Effector memory CD4-positive, alpha-beta T cell (primary cell): ENCODE results near the gene NEDD4L.

Source experiments
- DNase-seq, 3 donors: peaks; one replicate each; pipeline ENCODE4 v3.0.0-alpha.2; 2020
- H3K27ac ChIP-seq: 2 replicates; pipeline ENCODE4 v1.7.0; 2013; ENCODE audit warnings: mild to moderate bottlenecking, low read length, moderate library complexity; ENCODE audit not compliant: insufficient read depth, poor library complexity, severe bottlenecking
- H3K27me3 ChIP-seq: replicated peaks from 2 replicates; pipeline ENCODE4 v1.7.0; 2013; ENCODE audit warnings: mild to moderate bottlenecking, low read length; ENCODE audit not compliant: insufficient read depth, control insufficient read depth, poor library complexity, severe bottlenecking
- H3K36me3 ChIP-seq: 2 replicates; pipeline ENCODE4 v1.7.0; 2013; ENCODE audit warnings: mild to moderate bottlenecking, low read length, moderate library complexity; ENCODE audit not compliant: control insufficient read depth, insufficient read depth
- H3K4me1 ChIP-seq: 2 replicates; pipeline ENCODE4 v1.7.0; 2013; ENCODE audit warnings: low read length, mild to moderate bottlenecking; ENCODE audit not compliant: control insufficient read depth, insufficient read depth, poor library complexity, severe bottlenecking
- H3K4me3 ChIP-seq: 2 replicates; pipeline ENCODE4 v1.7.0; 2013; ENCODE audit warnings: low read length, low read depth, mild to moderate bottlenecking; ENCODE audit not compliant: insufficient read depth, poor library complexity, severe bottlenecking
- H3K9me3 ChIP-seq: 2 replicates; pipeline ENCODE4 v1.7.0; 2013; ENCODE audit warnings: mild to moderate bottlenecking, low read length, moderate library complexity; ENCODE audit not compliant: control insufficient read depth

NEDD4L gene

DNA sequence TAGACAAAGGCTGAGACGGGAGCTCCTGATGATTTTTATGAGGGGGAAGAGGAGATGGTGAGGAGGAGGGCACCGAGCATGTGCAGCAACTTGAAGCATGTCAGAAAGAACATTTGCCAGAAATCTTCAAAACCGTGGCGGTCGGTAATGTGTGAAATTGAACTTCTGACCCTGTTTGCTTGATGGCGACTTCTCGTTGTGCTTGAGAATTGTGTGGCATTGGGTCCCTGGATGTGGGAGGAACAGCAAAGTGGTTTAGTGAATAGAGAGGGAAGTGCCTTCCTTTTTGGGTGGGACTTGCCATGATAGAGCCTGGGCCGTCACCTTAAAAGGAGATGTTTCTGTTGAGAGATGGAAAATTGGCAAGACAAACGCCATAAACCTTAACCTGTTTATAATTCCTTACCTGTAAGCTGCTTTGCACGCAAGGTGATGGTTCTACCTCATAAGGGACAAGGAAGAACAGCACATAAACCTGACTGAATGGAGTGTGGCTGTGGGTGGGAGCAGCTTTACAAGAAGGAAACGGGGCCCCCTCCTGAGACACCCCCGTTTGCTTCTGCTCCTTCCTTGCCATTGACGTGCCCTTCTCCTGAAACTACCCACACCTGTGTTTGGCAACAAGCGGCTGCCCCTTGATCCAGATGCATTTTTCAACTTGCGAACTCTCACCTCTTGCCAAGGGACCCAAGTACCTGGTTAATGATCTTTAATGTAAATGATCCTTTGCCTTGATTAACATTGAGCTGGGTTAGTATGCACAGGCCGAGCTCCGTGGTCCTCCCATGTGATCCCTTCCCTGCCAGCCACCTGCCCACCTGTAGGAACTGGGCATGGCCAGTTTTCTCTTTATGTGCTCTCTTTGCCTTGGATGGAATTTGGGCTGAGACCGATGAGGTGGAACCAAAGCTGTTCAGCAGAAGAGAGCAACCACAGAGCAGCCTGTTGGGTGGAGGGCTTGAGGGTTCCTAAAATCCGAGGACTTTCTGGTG, 153.2 kb downstream of the NEDD4L start:
- Histone ChIP-seq H3K27ac (no peak overlapping the region), H3K4me3 (no peak overlapping the region), H3K4me1 (no peaks in the 10 kb centered on the region), H3K36me3 (no peaks in the 10 kb centered on the region), H3K27me3 (no peaks in the 10 kb centered on the region), H3K9me3 (no peaks in the 10 kb centered on the region)
- DNase-seq, result no peak

DNA sequence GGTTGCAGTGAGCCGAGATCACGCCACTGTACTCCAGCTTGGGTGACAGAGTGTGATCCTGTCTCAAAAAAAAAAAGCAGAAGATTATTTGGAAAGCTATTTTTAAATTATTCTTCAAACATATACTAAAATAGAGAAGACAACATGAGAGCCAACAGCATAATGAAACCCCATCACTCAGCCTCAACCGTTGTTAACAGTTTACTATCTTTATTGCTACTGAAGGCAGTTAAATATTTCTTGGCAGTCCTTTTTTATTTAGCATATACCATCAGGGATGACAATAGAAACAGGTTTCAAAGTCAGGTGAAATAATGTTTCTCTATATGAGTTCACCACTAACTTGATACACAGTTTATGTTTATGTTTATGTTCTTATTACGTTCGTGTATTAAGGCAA, 157.2 kb downstream of the NEDD4L start:
- Histone ChIP-seq H3K4me1 (no peaks in the 10 kb centered on the region), H3K36me3 (no peaks in the 10 kb centered on the region), H3K4me3 (no peak overlapping the region), H3K27me3 (no peaks in the 10 kb centered on the region), H3K9me3 (no peaks in the 10 kb centered on the region), H3K27ac (no peak overlapping the region)
- no peak for DNase-seq

DNA sequence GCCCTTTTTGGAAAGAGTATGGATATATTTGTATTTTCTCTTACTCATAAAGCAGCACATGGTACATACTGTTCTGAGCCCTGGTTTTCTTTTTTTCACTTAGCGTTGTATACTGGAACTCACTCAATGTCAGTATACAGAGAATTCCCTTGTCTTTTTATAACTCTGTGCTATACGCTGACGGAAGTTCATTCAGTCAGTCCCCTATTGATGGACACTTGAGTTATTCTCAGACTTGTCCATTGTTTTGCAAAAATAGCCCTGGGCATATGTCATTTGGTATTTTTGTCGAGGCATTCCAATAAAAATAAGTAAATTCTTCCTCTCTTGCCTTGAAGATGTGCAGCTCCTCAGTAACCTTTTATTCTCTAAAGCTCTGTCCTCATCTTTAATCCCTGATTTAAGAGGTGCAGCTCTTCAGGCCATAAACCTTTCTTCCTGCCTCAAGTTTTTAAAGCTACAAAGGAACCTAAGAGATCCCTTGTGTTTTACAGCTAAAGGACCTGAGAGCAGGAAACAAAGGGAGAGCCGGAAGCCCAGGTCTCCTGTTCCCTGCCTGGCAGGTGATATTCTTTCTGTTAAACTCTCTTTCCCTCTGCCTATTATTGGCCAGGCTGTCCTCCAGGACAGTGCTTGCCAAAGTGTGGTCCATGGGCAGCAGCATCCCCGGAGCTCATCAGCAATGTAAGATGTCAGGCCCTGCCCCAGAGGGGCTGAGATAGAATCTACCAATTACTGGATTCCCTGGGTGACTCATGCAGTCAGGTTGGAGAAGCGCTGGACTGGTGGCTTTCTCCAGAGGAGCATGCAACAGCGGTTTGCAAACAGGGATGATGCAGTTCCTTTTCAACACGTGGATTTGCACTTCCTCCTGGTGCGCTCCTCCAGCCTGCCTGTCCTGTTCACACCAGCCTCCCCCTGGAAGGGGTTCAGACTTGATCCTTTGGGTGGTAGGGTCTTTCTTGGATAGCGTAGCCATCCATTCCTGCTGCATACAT, 158.0 kb downstream of the NEDD4L start:
- no peak overlapping the region for H3K4me3 ChIP-seq

DNA sequence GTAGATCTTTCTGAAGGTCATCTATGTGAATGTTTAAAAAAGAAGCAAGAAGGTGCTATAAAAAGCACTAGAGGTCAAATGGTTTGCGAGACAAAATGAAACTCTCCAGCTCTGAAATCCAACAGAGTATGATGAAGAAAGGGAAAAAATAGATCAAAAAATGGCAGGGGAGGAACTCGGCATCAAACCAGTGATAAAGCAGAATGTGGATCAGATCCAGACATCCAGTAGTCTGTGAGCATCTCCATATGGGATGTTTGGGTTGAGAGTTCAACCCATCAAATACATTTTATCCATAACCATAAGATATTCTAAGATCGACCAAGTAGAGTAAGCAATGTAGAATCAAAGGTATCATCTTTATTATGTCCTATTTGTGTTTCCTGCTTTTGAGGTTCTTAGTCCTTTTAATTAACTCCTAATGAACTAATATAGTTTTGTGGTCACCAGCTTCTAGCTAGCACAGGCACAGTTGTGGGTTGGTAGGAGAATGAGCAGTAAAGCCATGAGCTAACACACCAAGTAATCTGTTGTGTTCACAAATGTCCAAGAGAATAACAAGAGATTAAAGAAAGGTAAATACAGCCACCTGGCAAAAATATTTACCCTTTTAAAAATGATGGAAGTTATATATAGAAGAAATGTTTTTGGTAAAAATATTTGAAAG, 160.9 kb downstream of the NEDD4L start:
- no peaks in the 10 kb centered on the region for H3K36me3 ChIP-seq
- no peak overlapping the region for H3K27ac ChIP-seq
- H3K4me3 ChIP-seq, result no peak overlapping the region
- no peaks in the 10 kb centered on the region for H3K27me3 ChIP-seq
- no peak for DNase-seq
- no peaks in the 10 kb centered on the region for H3K4me1 ChIP-seq
- no peaks in the 10 kb centered on the region for H3K9me3 ChIP-seq

More for the DNA sequence above, 158.0 kb downstream of the NEDD4L start:
- Histone ChIP-seq H3K27me3 (no peaks in the 10 kb centered on the region), H3K9me3 (no peaks in the 10 kb centered on the region), H3K27ac (no peak overlapping the region), H3K4me1 (no peaks in the 10 kb centered on the region), H3K36me3 (no peaks in the 10 kb centered on the region)
- DNase-seq, result no peak

- no peaks in the 10 kb centered on the region for H3K27me3 ChIP-seq
- H3K4me3 ChIP-seq, result no peak overlapping the region
- H3K27ac ChIP-seq, result no peak overlapping the region
- H3K9me3 ChIP-seq, result no peaks in the 10 kb centered on the region
- no peaks in the 10 kb centered on the region for H3K4me1 ChIP-seq
- no peaks in the 10 kb centered on the region for H3K36me3 ChIP-seq
- DNase-seq, result no peak
Measured at GRCh38 chr18:58205443-58206160, 161.6 kb downstream of the NEDD4L start.

GRCh38 chr18:58207520-58208152, 163.6 kb downstream of the NEDD4L start:
- DNase-seq, result no peak
- Histone ChIP-seq H3K4me3 (no peak overlapping the region), H3K27ac (no peak overlapping the region), H3K36me3 (no peaks in the 10 kb centered on the region), H3K4me1 (no peaks in the 10 kb centered on the region), H3K9me3 (no peaks in the 10 kb centered on the region), H3K27me3 (no peaks in the 10 kb centered on the region)

DNA sequence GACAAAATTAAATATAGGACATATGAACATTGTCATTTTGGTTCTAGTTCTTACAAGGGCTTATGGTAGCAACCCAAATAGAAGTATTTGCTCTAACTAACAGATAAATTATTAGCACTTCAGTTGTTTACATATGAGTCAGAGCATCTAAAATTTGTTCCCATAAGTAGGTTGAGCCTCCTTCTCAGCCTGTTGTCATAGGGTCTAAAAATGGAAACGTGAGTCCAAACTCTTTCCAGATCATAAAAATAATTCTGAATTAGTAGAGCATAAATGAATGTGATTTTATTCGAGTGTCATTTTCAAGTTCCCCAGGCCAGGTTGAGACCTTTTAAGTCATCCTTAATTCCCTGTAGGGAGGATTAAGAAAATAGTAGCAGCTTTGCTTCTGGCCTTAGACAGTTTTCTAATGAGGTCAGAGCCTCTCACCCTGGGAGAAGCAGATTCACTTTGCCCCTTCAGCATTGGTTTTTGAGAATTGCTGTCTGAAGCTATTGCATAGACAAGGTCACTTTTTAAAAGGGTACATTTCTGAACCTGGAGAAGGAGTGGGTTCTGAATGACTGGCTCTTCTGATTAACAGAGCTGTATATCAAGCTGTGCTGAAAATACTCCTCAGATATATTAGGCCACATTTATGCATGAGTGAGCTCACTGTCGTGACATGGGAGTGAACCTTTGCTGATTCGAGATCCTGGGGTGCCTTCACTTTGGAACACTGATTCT, 164.3 kb downstream of the NEDD4L start:
- Histone ChIP-seq H3K36me3 (no peaks in the 10 kb centered on the region), H3K4me3 (no peak overlapping the region), H3K4me1 (no peaks in the 10 kb centered on the region), H3K9me3 (no peaks in the 10 kb centered on the region), H3K27ac (no peak overlapping the region), H3K27me3 (no peaks in the 10 kb centered on the region)
- DNase-seq, result no peak

DNA sequence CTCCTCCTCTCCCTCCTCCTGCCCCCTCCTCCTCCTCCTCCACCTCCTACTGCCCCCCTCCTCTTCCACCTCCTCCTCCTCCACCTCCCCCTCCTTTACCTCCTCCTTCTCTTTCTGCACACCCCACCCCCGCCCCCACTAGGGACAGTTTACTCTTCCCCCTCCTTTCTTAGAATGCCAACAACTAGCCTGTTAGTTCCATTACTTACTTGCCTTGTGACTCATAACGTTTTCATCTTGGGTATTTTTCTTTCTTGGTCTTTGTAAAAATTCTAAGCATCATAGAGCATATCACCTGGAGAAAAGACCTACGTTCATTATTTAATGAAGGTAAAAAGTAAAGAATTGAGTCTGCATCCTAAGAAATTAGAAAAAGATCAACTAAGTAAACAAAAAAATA, 165.3 kb downstream of the NEDD4L start:
- Histone ChIP-seq H3K27ac (no peak overlapping the region), H3K9me3 (no peaks in the 10 kb centered on the region), H3K4me1 (peaks cover 2% of the 10 kb centered on the region), H3K36me3 (no peaks in the 10 kb centered on the region), H3K27me3 (no peaks in the 10 kb centered on the region), H3K4me3 (no peak overlapping the region)
- DNase-seq, result no peak
